ENCODE results near the gene P4HA3. TPM values are rescaled to one million over a fixed set of nuclear protein-coding genes. Genes with fewer than 3 reads are reported as not detected.

The P4HA3 gene
- total RNA-seq: 8.8 and 11.3 TPM in 2 replicates

DNA sequence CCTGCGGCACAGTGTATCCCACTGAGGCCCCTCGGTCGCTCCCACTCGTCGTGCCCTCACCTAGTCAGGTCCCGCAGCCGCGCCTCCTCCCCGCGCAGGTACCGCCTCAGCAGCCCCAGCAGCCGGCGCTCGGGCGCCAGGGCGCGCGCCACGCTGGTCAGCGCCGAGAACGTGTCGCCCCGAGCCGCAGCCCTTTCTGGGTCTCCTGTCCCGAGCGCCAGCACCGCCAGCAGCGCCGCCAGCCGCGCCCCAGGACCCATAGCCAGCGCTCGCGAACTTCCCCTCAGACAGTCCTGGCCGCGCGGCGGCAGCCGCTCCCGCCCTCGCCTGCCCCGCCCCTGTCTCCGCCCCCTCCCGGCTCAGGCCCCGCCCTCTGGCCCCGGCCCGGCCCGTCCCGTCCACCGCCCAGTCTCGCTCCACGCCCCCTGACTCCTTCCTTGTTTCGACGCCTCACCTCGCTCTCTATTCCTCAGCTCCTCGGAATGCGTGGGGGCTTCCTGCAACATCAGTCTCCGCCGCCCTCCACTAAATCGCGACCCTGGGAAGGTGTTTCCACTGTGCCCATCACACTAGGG lies at the start of gene P4HA3:
P4HA3 (minus strand) TSS at position 289 of the 575 bp plus-strand sequence; CDS start at position 260, 29 bp downstream.

Small RNAs within 50 kb of the gene (small RNA-seq; reads per million reads assigned to genes)
- not detected for gene RF00409 (ENCODE audit: low replicate concordance)

Other genes starting within 250 kb of the P4HA3 start
- gene C2CD3, start 140.6 kb downstream of the P4HA3 start, total RNA-seq: 10.3 and 24.8 TPM in 2 replicates
- gene PPME1, start 140.4 kb downstream of the P4HA3 start, total RNA-seq: 22.5 and 38.5 TPM in 2 replicates
- gene PGM2L1, start 86.8 kb upstream of the P4HA3 start, total RNA-seq: 2.8 and 7.9 TPM in 2 replicates
- 1.3 TPM in 1 of 2 replicates, not detected in the other for gene KCNE3, start 155.9 kb upstream of the P4HA3 start, total RNA-seq
- gene LIPT2, start 182.1 kb upstream of the P4HA3 start, total RNA-seq: 2.4 and 5.7 TPM in 2 replicates